ENCODE results near the gene GDA. TPM values are rescaled to one million over a fixed set of nuclear protein-coding genes. Genes with fewer than 3 reads are reported as not detected.

GDA gene
- total and polyA plus RNA-seq, 2 of the 8 experiments (the other 6 are each of a cell fraction or from before 2014, with no cell fraction given), result 0.35 to 3.0 TPM

DNA sequence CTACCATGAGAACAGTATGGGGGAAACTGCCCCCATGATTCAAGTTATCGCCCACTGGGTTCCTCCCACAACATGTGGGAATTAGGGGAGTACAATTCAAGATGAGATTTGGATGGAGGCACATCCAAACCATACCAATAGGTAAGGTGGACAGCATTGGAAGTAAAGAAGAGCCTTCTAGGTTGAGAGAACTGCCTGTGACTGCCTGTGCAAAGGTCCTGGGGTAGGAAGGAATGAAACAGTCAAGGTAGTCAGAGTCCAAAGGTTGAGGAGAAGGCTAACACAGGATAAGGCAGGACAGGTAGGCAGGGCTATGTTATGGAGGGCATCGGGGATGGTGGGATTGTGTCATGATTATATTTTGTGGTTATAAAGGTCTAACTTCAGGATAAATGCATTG, 6.1 kb downstream of the GDA start:
- Histone ChIP-seq H3K18ac (ENCODE audit: extremely low read depth, low read length) (no peak overlapping the region), H4K8ac (ENCODE audit: extremely low read depth, insufficient read depth, low read length) (no peak overlapping the region), H4K91ac (replicated peaks; ENCODE audit: insufficient read length, low read length) (no peak overlapping the region), H2BK15ac (ENCODE audit: low read length) (no peak overlapping the region), H3K9me3 (ENCODE audit: insufficient read depth in 2 of 2, low read depth in 1 of 2, low read length in 1 of 2) (no peaks in the 10 kb centered on the region), H2BK12ac (ENCODE audit: low read depth, low read length) (no peak overlapping the region), H3K4ac (replicated peaks; ENCODE audit: insufficient read length, low read depth, low read length) (no peak overlapping the region), H3K23me2 (ENCODE audit: low read depth, low read length) (no peaks in the 10 kb centered on the region), H3K9ac (replicated peaks in 1 of 4; ENCODE audit: extremely low read depth in 1 of 4, low read depth in 3 of 4, low read length in 3 of 4) (no peak overlapping the region), H2BK120ac (replicated peaks; ENCODE audit: low read depth, low read length) (no peak overlapping the region), H2AFZ (ENCODE audit: low read length) (no peak overlapping the region), H2BK20ac (ENCODE audit: low read length) (no peak overlapping the region), H3K56ac (replicated peaks; ENCODE audit: insufficient read length, low read depth, low read length) (no peak overlapping the region), H4K5ac (ENCODE audit: insufficient read length, low read depth, low read length) (no peak overlapping the region), H3K14ac (ENCODE audit: insufficient read length) (no peak overlapping the region), H3K4me3 (ENCODE audit: extremely low read depth in 1 of 4, insufficient read depth in 2 of 4, low read depth in 3 of 4, low read length in 4 of 4) (no peak overlapping the region), H3K4me1 (replicated peaks in 1 of 4; ENCODE audit: control insufficient read depth in 3 of 4, insufficient read depth in 4 of 4, low read length in 3 of 4) (no peaks in the 10 kb centered on the region), H3K36me3 (ENCODE audit: control insufficient read depth in 2 of 4, insufficient read depth in 4 of 4, low read length in 3 of 4) (no peaks in the 10 kb centered on the region), H3K23ac (ENCODE audit: insufficient read length) (no peak overlapping the region), H3K27ac (ENCODE audit: low read depth, low read length) (no peak overlapping the region), H3K4me2 (ENCODE audit: insufficient read depth in 1 of 2, low read depth in 2 of 2, low read length in 2 of 2) (no peak overlapping the region), H3K79me1 (ENCODE audit: low read depth, low read length) (no peaks in the 10 kb centered on the region), H4K20me1 (replicated peaks in 1 of 2; ENCODE audit: control insufficient read depth in 1 of 2, insufficient read depth in 2 of 2, low read length in 2 of 2) (no peaks in the 10 kb centered on the region), H3K27me3 (replicated peaks in 1 of 4; ENCODE audit: control insufficient read depth in 3 of 4, extremely low read depth in 1 of 4, insufficient read depth in 3 of 4, low read length in 3 of 4) (peaks cover under 1 to 9% (median 5%) of the 10 kb centered on the region in 4 experiments; a peak in 6 of 7 replicates), H3K79me2 (ENCODE audit: control insufficient read depth in 1 of 2, insufficient read depth in 2 of 2, low read length in 2 of 2) (no peaks in the 10 kb centered on the region), H2BK5ac (ENCODE audit: low read depth, low read length) (no peak overlapping the region), H2AK5ac (ENCODE audit: low read depth, low read length) (no peak overlapping the region)
- WGBS, 2 experiments (ENCODE audit: extremely low coverage in 1 of 2, insufficient coverage in 1 of 2, insufficient read length in 1 of 2, insufficient replicate concordance in 2 of 2, low coverage in 1 of 2, low lambda C conversion rate in 2 of 2, missing lambda C conversion rate in 1 of 2), result 91% methylated on average over 2 of the region's 2 CpGs; no CpG with 5 or more reads in 1 of the 2 experiments
- FAIRE-seq, result no peak
- ChIA-PET CTCF (ENCODE audit: partially characterized antibody) (no interaction called here), POLR2A (ENCODE audit: partially characterized antibody) (no interaction called here)
- no peak for DNase-seq (ENCODE audit: low read depth in 1 of 2, low spot score in 2 of 2)
- TF ChIP-seq RFX5 (IDR thresholded peaks at IDR 0.05; ENCODE audit: borderline replicate concordance, low read depth, low read length), result no peak
